22Rv1 (cell line): ENCODE measurements around the gene SLC9C2.

ENCODE experiments used
- CTCF ChIP-seq: fragments of 450-650 bp; IDR thresholded peaks from 2 replicates; pipeline ENCODE4 v1.5.1; 2017; ENCODE audit warnings: mild to moderate bottlenecking
- ZFX ChIP-seq: fragments of 450-650 bp; IDR thresholded peaks from 2 replicates; pipeline ENCODE4 v1.6.1; 2017; ENCODE audit warnings: antibody characterized with exemption, borderline replicate concordance

DNA sequence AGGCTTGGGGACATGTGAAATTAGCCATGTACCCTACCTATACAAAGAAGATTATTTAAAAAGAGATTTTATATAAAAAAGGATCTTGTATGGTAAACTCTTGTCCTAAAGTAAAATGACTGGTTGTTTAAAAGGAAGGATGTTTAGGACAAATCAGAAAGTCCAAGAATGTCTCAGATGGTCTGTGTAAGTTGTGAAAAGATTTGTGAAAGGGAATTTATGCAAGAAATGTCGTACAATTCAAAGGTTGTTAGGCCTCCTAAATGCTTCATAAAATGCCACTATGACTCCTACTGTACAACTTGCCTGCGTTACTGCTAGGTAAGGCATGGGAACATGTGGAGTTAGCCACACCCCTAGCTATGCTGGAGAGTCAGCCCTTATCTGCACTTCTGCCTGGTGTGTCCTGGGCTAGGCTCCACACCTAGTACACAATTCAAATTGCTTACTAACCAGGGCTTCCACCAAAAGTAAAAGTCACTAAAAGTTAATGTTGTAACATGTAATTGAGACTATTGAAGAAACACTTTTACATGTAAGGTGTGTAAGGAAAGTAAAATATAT lies 106.0 kb downstream of the SLC9C2 start:
- TF ChIP-seq CTCF: no peak
- no peak for TF ChIP-seq ZFX
